Prostate gland (tissue), 2 donors: ENCODE data around the gene PTEN.
"Not testable (repeated sequence)": the region's sequence is repeated elsewhere in the genome, so short reads cannot be mapped to it uniquely, and the experiment has no call there.

ENCODE experiments used
- POLR2A ChIP-seq: fragments of 450-650 bp; IDR thresholded peaks from one replicate; pipeline ENCODE4 v1.6.1; 2016; ENCODE audit warnings: antibody characterized with exemption, mild to moderate bottlenecking
- POLR2AphosphoS5 ChIP-seq: sonication (generic); formaldehyde crosslinking; IDR thresholded peaks from one replicate; pipeline ENCODE4 v1.6.1; 2017; ENCODE audit warnings: antibody characterized with exemption
- TF ChIP-seq, protein P1 (sequence below), 4 experiments: fragments of 200-600 bp in 2 of 4; fragments of 450-650 bp in 2 of 4; sonication (generic) in 2 of 4; IDR thresholded peaks; 1 replicate in 3 of 4; 2 replicates in 1 of 4; pipeline ENCODE4 v1.5.1; 2016 to 2019; ENCODE audit warnings: antibody characterized with exemption in 4 of 4, mild to moderate bottlenecking in 2 of 4, moderate library complexity in 2 of 4

DNA sequence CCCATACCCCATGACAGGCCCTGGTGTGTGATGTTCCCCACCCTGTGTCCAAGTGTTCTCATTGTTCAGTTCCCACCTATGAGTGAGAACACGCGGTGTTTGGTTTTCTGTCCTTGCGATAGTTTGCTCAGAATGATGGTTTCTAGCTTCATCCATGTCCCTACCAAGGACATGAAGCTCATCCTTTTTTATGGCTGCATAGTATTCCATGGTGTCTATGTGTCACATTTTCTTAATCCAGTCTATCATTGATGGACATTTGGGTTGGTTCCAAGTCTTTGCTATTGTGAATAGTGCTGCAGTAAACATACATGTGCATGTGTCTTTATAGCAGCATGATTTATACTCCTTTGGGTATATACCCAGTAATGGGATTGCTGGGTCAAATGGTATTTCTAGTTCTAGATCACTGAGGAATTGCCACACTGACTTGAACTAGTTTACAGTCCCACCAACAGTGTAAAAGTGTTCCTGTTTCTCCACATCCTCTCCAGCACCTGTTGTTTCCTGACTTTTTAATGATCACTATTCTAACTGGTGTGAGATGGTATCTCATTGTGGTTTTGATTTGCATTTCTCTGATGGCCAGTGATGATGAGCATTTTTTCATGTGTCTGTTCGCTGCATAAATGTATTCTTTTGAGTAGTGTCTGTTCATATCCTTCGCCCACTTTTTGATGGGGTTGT is 18.1 kb downstream of the PTEN start:
- TF ChIP-seq, protein P1, sequence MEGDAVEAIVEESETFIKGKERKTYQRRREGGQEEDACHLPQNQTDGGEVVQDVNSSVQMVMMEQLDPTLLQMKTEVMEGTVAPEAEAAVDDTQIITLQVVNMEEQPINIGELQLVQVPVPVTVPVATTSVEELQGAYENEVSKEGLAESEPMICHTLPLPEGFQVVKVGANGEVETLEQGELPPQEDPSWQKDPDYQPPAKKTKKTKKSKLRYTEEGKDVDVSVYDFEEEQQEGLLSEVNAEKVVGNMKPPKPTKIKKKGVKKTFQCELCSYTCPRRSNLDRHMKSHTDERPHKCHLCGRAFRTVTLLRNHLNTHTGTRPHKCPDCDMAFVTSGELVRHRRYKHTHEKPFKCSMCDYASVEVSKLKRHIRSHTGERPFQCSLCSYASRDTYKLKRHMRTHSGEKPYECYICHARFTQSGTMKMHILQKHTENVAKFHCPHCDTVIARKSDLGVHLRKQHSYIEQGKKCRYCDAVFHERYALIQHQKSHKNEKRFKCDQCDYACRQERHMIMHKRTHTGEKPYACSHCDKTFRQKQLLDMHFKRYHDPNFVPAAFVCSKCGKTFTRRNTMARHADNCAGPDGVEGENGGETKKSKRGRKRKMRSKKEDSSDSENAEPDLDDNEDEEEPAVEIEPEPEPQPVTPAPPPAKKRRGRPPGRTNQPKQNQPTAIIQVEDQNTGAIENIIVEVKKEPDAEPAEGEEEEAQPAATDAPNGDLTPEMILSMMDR (IDR thresholded peaks at IDR 0.05) = not testable (repeated sequence)
- TF ChIP-seq POLR2AphosphoS5, POLR2A: not testable (repeated sequence)
